DND-41 (cell line): Measurements from ENCODE around the gene TBC1D13.

Experiments used
- EZH2 ChIP-seq: IDR thresholded peaks from 3 replicates; pipeline ENCODE4 v1.6.1; 2012; ENCODE audit warnings: borderline replicate concordance, low read depth, mild to moderate bottlenecking, moderate library complexity, low read length, inconsistent platforms; ENCODE audit not compliant: severe bottlenecking
- TF ChIP-seq, protein P1 (sequence below): IDR thresholded peaks from 2 replicates; pipeline ENCODE4 v1.5.1; 2012; ENCODE audit warnings: borderline replicate concordance, low read length, moderate library complexity, mild to moderate bottlenecking; ENCODE audit not compliant: poor library complexity, severe bottlenecking; ENCODE audit errors: extremely low read depth

DNA sequence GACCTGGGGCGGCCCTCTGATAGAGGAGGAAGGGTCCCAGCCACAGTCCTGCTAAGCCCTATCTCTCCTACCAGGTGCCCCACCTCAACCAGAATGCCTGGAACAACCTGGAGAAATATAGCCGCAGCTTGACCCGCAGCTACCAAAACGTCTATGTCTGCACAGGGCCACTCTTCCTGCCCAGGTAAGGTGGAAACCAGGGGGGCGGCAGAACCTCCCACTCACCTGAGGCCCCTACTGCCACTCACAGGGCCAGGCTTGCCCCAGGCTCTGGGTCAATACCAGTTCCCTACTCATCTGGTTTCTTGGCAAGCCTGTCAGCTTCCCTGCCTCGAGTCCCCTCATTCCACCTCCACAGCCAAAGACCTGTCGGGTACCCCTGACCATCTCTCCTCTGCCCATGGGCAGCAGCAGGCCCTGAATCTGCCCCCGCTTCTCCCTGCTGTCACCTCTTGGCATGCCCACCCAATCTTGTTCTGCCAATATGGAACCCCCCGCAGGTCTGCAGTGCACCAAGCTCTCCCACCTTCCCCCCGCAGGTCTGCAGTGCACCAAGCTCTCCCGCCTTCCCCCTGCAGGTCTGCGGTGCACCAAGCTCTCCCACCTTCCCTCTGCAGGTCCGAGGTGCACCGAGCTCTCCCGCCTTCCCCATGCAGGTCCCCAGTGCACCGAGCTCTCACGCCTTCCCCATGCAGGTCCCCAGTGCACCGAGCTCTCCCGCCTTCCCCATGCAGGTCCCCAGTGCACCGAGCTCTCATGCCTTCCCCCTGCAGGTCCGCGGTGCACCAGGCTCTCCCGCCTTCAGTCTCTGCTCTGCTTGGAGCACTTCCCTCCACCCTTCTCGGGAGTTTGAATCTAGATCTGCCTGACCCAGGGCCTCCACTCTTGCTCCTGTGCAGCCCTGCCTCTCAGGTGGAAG lies 33.9 kb downstream of the TBC1D13 start:
- TF ChIP-seq, protein P1, sequence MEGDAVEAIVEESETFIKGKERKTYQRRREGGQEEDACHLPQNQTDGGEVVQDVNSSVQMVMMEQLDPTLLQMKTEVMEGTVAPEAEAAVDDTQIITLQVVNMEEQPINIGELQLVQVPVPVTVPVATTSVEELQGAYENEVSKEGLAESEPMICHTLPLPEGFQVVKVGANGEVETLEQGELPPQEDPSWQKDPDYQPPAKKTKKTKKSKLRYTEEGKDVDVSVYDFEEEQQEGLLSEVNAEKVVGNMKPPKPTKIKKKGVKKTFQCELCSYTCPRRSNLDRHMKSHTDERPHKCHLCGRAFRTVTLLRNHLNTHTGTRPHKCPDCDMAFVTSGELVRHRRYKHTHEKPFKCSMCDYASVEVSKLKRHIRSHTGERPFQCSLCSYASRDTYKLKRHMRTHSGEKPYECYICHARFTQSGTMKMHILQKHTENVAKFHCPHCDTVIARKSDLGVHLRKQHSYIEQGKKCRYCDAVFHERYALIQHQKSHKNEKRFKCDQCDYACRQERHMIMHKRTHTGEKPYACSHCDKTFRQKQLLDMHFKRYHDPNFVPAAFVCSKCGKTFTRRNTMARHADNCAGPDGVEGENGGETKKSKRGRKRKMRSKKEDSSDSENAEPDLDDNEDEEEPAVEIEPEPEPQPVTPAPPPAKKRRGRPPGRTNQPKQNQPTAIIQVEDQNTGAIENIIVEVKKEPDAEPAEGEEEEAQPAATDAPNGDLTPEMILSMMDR, result no peak
- no peak for TF ChIP-seq EZH2
